ENCODE measurements around the gene RPL36.
"Not testable (repeated sequence)": the region's sequence is repeated elsewhere in the genome, so short reads cannot be mapped to it uniquely, and the experiment has no call there.

The RPL36 gene

GRCh38 chr19:5706876-5707573 is 16.9 kb downstream of the RPL36 start:
- no peak for DNase-seq (ENCODE audit: low spot score)

GRCh38 chr19:5707576-5708575 is 17.8 kb downstream of the RPL36 start:
- DNase-seq (ENCODE audit: low spot score): no peak

GRCh38 chr19:5711025-5711424 is 20.9 kb downstream of the RPL36 start:
- DNase-seq (ENCODE audit: low spot score): no peak

GRCh38 chr19:5711713-5712161 is 21.6 kb downstream of the RPL36 start:
- no peak for DNase-seq (ENCODE audit: low spot score)

DNA sequence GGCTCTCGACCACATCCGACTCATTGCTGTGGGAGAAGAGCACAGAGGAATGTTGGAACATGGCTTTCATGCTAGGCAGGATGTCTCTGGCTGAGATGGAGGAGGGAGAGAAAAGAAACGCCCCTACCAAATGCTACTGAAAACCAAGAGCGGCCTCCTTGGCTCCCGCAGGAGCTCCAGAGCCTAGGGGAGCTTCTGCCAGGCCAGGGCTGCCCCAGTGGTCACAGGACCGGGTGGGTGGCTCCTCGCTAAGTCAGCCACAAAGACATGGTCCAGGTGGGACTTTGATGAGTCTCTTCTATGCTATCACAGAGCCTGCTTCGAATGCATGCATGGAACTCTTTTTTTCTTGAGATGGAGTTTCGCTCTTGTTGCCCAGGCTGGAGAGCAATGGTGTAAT is 23.1 kb downstream of the RPL36 start:
- DNase-seq (ENCODE audit: low spot score): no peak

DNA sequence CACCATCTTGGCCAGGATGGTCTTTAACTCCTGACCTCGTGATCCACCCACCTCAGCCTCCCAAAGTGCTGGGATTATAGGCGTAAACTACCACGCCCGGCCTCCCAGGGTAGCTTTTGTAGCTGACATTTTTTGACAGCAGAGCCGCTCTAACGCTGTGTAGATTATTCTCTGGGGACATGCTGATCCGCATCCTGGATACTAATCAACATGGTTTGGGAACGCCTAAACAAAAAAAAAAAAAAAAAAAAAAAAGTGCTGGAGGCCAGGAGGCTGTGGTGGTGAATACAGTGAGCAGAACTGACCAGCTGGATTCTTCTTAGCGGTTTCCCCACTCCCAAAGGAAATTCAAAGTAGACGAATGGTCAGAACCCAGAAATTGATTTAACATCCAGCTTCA is 24.7 kb downstream of the RPL36 start:
- no peak for DNase-seq (ENCODE audit: low spot score)

DNA sequence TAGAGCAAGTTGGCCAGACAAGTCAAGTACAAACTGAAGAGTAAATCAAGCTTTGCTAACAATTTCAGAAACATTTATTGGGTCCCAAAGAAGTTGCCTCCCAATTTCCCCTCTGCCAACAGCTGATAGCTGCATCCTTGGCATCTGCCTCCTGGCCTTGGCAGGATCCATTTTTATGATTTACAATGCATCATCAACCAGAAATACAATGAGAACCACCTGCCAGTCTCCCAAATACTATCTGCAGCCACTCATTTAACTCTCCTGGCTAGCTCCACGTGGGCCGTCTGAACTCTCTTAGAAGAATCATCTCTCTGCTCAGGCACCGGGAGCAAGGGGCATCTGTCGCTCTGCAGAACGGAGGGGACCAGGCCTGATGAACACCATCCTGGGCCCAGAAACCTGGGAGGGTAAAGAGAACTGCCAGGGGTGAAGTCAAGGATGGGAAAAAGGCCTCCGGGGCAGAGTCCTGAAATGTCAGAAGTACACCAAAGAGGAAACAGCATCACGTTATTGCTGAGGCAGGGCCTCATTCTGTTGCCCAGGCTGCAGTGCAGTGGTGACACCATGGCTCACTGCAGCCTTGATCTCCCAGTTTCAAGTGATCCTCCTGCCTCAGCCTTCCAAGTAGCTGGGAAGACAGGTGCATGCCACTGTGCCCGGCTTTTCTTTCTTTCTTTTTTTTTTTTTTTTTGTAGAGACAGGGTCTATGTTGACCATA is 27.3 kb downstream of the RPL36 start:
- DNase-seq (ENCODE audit: low spot score): no peak

- no peak for DNase-seq (ENCODE audit: low spot score)
Observed at GRCh38 chr19:5718037-5718578, 28.0 kb downstream of the RPL36 start.

DNA sequence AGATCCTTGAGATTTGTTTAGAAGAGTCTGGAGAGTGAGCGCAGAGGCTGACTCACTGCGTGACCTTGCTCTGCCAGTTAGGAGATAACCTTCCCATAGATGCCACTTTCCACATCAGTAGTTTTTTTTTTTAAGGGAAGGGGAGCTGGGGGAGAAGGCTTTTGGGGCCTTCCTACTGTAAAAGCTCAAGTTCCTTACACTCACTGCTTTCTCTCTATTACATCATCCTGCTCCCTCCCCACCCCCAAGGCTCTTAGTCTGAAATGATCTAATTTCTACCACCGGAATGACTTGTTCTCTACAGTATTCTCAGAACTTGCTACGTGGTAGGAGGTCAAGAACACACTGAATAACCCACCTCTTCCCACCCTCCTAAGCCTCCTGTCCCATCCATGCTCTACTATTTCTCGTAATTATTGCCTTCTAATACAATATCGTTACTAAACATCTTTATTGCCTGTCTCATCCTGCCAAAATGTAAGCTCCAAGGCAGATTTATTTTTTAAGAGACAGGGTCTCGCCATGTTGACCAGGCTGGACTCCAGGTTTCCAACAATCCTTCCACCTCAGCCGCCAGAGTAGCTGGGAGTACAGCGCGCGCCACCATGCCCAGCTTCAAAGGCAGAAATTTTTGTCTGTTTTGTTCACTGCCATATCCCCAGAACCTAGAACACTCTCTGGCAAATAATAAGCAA is 28.6 kb downstream of the RPL36 start:
- peak; percentile 84 for DNase-seq (ENCODE audit: low spot score)

DNA sequence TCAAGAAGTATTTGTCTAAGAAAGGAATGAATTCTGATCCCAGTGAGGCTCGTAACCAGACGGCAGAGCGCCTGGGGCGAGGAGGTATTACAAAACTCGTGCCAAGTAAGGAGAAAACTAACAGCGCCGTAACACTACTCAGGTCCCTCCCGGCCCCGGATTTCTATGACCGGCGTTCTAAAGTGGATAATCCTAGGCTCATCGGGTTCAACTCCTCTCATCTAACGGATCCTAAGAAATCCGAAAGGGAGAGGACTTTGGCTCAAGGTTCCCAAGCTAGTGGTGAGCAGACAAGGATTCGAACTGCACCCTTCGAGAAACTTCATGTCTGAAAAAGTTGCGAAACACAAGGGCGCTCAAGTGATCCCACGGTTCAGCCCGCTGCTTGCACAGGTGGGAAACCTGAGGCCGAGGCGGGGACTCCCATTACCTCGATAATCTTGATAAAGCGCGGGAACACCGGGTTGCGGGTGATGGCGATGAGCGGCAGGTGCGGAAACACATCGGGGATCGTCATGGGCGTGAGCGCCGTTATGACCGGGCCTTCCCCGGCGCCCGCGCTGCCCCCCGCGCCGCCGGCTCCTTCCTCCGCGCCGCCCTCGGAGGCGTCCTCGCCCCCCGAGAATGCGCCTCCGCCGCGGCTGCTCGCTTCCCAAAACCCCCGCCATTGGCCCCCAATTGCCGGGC is 29.3 kb downstream of the RPL36 start:
- DNase-seq (ENCODE audit: low spot score): no peak

GRCh38 chr19:5719961-5720790 is 30.1 kb downstream of the RPL36 start, which contains the start of the genes CATSPERD and LONP1:
Gene CATSPERD (plus strand): TSS chr19:5720637. CDS start chr19:5720738, 101 bp downstream.
Gene LONP1 (minus strand): TSS chr19:5720146. CDS start chr19:5720132, 14 bp downstream.
- DNase-seq (ENCODE audit: low spot score): peak; percentile 99

DNA sequence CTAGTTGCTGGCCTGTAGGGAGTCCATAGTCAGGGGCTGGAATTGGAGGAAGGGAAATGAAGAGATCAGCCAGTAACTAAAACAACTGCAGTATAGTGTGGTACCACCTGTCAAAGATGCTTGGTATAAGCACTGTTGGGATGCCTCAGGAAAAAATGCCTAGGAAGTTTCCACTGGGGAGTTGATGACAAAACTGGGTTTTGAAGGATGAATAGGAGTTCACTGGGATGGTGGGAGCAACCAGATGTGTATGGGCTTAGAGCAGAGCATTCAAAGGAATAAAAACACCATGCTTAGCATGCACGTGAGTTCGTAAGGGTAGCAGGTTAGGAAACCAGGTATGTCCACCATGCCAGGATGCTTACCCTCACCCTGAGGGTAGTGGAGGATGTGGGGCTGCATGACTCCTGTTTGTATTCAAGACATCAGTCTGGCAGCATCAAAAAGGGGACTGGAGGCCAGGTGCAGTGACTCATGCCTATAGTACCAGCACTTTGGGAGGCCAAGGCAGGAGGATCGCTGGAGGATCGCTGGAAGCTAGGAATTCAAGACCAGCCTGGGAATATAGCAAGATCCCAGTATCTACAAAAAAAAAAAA is 37.5 kb downstream of the RPL36 start:
- no peak for DNase-seq (ENCODE audit: low spot score)

DNA sequence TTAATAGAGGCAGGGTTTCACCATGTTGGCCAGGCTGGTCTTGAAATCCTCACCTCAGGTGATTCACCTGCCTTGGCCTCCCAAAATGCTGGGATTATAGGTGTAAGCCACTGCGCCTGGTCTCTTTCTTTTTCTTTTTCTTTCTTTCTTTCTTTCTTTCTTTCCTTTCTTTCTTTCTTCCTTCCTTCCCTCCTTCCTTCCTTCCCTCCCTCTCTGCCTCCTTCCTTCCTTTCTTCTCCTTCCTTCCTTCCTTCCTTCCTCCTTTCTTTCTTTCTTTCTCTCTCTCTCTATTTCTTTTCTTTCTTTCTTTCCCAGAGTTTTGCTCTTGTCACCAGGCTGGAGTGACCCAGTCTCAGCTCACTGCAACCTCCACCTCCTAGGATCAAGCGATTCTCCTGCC is 43.1 kb downstream of the RPL36 start:
- not testable (repeated sequence) for DNase-seq (ENCODE audit: low spot score)

GRCh38 chr19:5738423-5738822 is 48.3 kb downstream of the RPL36 start:
- no peak for DNase-seq (ENCODE audit: low spot score)

All from activated CD4-positive, alpha-beta T cell treated with anti-CD3 and anti-CD28 coated beads, Interleukin-2, Interleukin-4, amounts not matched to agents 100 ng/mL and 50 ng/mL, durations not matched to agents 16 hours and 8 hours (primary cell).